Measurements from ENCODE around the gene RAB44. TPM values are rescaled to one million over a fixed set of nuclear protein-coding genes. Genes with fewer than 3 reads are reported as not detected.

Gene RAB44
- total RNA-seq, 6 experiments from 2014 or later = 0.05 to 0.07 (median 0.07) TPM; not detected in 3

DNA sequence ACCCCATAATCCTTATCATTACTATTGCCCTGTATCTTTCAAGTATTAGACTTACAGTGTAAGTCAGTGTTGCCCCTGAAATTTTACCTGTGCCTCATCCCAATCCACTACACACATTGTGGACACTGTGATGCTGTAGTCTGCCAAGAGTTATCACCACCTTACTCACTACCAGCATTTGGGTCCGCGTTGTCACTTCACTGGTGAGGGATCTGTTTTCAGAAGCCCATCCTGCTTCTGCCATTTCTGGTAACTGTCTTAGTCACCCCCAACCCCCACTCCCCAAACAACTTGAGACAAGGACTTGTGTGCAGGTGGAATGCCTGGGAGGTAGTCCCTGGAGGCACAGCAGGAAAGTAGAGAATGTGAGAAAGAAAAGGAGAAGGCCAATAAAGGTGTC lies 6.0 kb upstream of the RAB44 start:
- H3K36me3 ChIP-seq = peaks cover 0 to 4% (median under 1%) of the 10 kb centered on the region in 4 donors
- intact Hi-C loops (cut with DNase I) = no loop called here
- H3K27me3 ChIP-seq = no peaks in the 10 kb centered on the region
- H3K4me1 ChIP-seq = no peaks in the 10 kb centered on the region
- H3K4me3 ChIP-seq = no peak overlapping the region
- H3K9me3 ChIP-seq = no peaks in the 10 kb centered on the region
- 100% methylated on average over 2 of the region's 2 CpGs for WGBS (ENCODE audit: insufficient coverage, low coverage, low lambda C conversion rate, missing lambda C conversion rate)
- ATAC-seq (no peak), DNase-seq (no peak)
- TF ChIP-seq POLR2A (IDR thresholded peaks at IDR 0.05) = no peak
- TF ChIP-seq, protein P1, sequence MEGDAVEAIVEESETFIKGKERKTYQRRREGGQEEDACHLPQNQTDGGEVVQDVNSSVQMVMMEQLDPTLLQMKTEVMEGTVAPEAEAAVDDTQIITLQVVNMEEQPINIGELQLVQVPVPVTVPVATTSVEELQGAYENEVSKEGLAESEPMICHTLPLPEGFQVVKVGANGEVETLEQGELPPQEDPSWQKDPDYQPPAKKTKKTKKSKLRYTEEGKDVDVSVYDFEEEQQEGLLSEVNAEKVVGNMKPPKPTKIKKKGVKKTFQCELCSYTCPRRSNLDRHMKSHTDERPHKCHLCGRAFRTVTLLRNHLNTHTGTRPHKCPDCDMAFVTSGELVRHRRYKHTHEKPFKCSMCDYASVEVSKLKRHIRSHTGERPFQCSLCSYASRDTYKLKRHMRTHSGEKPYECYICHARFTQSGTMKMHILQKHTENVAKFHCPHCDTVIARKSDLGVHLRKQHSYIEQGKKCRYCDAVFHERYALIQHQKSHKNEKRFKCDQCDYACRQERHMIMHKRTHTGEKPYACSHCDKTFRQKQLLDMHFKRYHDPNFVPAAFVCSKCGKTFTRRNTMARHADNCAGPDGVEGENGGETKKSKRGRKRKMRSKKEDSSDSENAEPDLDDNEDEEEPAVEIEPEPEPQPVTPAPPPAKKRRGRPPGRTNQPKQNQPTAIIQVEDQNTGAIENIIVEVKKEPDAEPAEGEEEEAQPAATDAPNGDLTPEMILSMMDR (IDR thresholded peaks at IDR 0.05) = no peak
- no peak overlapping the region for H3K27ac ChIP-seq

DNA sequence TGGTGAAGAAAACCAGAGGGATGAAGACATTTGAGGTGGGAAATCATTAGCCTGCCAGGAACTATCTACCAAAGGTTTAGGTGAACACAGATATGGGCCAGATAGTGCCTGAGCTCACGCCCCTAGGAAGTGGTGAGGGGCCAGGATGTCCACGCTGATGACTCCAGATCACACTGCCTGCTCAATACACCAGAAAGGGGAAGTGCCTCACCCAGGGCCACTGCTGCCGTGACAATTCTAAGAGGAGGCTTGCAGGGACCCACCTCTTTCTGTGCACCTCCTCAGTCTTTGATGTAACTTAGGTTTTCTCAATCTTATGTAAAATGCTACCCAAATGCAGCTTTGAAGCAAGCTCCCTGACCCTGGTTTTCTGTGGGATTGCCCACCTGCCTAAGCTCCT lies 5.4 kb upstream of the RAB44 start:
- Histone ChIP-seq H3K4me1 (no peaks in the 10 kb centered on the region), H3K27me3 (no peaks in the 10 kb centered on the region), H3K9me3 (no peaks in the 10 kb centered on the region), H3K36me3 (no peaks in the 10 kb centered on the region), H3K27ac (no peak overlapping the region), H3K4me3 (no peak overlapping the region)
- ATAC-seq = peak; percentile 29 to 61 (median 50)
- no peak for DNase-seq
- intact Hi-C loops (cut with DNase I) = no loop called here
- TF ChIP-seq POLR2A (IDR thresholded peaks at IDR 0.05) = no peak
- TF ChIP-seq, protein P1 (IDR thresholded peaks at IDR 0.05) = no peak
- WGBS (ENCODE audit: insufficient coverage, low coverage, low lambda C conversion rate, missing lambda C conversion rate) = 81% methylated on average over 2 of the region's 3 CpGs

DNA sequence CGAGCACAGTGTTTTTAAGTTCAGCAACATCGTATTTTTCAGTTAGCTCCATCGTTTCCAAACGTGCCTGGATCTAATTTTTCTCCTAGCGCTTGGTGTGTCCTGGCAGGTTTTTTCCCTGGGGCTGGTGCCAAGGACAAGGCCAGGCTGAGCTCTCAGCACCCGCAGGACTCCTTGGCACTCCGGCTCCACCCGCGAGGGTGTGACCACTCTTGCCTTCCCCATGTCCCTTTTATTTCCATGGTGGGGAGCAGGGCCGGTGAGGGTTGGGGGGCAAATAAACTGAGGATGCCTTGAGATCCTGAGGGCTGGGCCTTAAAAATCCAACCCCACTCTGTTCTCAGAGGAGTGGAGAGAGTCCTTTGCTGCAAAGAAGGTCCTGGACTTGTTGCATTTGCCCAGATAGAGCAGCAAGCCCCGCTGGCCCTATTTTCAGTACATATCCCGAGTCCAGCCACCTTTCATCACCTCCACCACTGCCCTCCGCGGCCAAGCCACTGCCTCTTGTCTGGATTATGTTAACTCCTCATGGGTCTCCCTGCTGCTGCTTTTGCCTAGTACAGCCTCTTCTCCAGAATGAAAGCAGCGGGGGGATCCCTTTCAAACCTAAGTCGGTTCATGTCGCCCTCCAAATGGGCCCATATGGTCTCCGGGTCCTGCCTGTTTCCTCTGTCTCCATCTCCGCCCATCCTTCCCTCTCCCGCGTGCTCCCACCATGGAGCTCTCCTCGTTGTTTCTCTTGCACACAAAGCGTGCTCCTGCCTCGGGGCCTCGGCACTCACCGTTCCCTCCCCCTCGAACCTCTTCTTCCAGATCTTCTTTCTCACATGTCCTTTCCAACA lies 4.5 kb upstream of the RAB44 start:
- no peak overlapping the region for H3K4me3 ChIP-seq
- H3K9me3 ChIP-seq = no peaks in the 10 kb centered on the region
- ATAC-seq = peak in 1 of 4 donors; percentile 14
- no peaks in the 10 kb centered on the region for H3K36me3 ChIP-seq
- TF ChIP-seq, protein P1 (IDR thresholded peaks at IDR 0.05) = no peak
- no peak for TF ChIP-seq POLR2A (IDR thresholded peaks at IDR 0.05)
- intact Hi-C loops (cut with DNase I) = no loop called here
- H3K27me3 ChIP-seq = peaks cover 0 to 4% of the 10 kb centered on the region in 2 donors
- WGBS (ENCODE audit: insufficient coverage, low coverage, low lambda C conversion rate, missing lambda C conversion rate) = 74% methylated on average over 22 of the region's 27 CpGs
- no peak for DNase-seq
- H3K27ac ChIP-seq = no peak overlapping the region
- H3K4me1 ChIP-seq = no peaks in the 10 kb centered on the region

DNA sequence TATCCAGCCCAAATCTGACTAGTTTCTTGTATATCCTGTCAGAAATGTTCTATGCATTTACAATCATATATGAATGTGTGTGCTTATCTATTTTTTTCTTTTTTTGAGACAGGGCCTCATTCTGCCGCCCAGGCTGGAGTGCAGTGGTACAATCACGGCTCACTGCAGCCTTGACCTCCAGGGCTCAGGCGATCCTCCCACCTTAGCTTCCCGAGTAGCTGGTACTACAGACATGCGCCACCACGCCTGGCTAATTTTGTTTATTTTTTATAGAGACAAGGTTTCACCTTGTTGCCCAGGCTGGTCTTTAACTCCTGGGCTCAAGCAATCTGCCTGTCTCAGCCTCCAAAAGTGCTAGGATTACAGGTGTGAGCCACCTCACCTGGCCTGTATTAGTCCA lies 3.0 kb upstream of the RAB44 start:
- no peak for ATAC-seq
- WGBS (ENCODE audit: insufficient coverage, low coverage, low lambda C conversion rate, missing lambda C conversion rate) = 99% methylated on average over 6 of the region's 6 CpGs
- Histone ChIP-seq H3K27me3 (peaks cover 0 to 4% of the 10 kb centered on the region in 2 donors), H3K27ac (no peak overlapping the region), H3K4me3 (no peak overlapping the region), H3K4me1 (no peaks in the 10 kb centered on the region), H3K36me3 (no peaks in the 10 kb centered on the region), H3K9me3 (no peaks in the 10 kb centered on the region)
- TF ChIP-seq POLR2A (IDR thresholded peaks at IDR 0.05) = no peak
- TF ChIP-seq, protein P1 (IDR thresholded peaks at IDR 0.05) = no peak
- DNase-seq = no peak
- intact Hi-C loops (cut with DNase I) = no loop called here

Data from right lobe of liver (tissue), 6 donors.